GF-D8 (cell line): ENCODE measurements around the gene FAM76B.

Experiments used
- DNase-seq: peaks from one replicate; lab custom pipeline; 2025; lab: John Stamatoyannopoulos, UW

FAM76B gene

DNA sequence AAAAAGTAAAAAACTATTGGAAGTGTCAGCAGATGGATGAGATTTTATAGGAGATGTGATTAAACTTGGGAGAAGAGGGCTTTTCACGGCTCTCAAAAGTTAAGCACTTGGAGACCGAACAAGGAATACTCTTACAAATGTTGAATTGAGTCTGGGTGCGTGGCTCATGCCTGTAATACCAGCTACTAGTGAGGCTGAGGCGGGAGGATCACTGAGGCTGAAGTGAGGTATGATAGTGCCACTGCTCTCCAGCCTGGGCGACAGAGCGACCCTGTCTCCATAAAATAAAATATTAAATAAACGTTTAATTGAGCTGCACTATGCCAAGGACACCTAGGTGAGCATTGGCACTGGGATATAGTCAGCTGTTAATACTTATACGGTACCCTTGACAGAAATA lies 2.6 kb upstream of the FAM76B start:
- DNase-seq = no peak

DNA sequence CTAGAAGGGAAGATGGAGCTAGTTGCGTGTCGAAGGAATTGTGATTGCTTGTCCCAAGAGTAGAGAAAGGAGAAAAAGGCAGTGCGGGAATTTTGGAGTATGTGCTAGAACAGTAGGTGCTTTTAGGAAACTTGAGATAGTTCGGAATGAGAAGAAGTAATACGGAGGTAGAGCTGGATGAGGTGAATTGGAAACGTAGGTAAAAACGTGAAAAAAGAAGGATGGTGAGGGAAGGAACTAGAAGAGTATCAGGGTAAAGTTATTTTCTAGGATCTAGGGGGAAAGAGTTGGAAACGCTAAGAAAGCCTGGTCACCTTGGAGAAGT lies 2.1 kb upstream of the FAM76B start:
- DNase-seq = no peak

DNA sequence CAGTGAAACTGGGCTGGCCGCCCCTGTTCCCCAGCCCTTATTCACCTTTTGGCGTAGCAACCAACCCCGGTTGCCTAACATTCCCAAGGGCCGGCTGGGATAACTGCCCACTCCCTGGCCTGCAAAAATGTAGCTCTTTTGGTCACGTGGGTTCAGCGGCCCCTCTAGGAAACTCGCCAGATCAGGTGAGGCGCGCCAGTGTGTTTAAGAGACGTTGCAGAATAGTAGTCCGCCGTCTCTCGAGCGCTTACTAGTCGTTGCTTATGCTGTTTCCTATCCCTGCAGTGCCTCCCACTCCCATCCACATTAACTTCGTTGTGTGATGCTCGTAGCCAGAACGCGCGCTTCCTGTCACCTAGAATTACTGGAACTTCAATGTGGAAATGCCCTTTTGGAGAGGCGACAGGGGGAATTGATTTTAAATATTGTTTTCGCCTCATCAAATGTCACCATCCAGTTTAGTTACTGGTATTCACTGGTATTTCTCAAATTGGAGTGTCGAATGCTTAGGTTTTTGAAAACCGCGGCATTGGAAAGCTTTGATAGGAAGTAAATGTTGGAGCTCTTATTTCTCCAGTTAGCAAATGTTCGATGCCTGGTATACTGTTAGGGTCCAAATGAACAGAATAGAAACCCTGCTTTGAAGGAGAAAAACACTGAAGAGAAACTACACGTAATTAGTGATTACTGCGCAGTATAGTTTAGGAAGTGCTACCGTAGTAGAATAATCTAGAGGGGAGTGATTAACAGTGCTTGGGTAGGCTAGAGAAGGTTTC lies 1.5 kb upstream of the FAM76B start:
- DNase-seq = peak; percentile 29

DNA sequence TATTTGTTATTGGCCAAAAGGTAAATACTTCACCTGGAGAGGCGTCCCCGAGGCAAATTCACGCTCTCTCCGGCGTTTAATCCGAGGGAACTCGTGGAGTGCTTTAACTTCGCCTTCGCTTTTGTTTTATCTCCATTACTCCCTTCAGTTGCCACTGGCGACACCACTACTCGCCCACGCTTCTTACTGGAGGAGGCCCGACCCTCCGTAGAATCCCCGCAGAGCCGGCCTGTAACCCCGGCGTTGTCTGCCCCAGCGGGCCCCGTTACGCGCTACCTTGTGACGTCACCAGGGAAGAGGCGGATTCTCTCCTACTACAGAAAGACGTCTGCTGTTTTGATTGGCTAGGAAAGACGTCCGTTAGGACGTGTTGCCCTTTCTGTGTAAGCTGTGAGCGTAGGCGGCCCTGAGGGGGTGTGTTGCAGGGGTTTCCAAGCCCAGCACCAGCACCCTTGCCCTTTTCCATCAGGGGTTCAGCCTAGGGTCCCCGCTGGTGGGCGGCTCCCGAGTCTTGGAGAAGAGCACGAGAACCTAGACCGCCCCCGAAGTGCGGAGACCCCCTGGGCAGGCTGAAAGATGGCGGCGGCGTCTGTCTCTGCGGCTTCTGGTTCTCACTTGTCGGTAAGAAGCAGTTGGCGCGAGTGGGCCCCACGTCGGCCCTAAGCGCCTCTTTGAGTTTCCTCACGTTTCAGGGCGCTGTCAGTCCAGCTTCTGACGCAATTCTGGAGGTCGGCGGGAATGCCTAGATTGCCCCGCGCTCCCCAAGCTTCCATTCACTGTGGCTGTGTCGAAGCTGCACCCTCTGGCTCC lies 746 bp upstream of the FAM76B start, which contains the start of gene CEP57:
TSS of gene CEP57 (plus strand) at position 376 of the 810 bp plus-strand sequence. CDS start at position 577, 201 bp downstream.
- peak; percentile 91 for DNase-seq

DNA sequence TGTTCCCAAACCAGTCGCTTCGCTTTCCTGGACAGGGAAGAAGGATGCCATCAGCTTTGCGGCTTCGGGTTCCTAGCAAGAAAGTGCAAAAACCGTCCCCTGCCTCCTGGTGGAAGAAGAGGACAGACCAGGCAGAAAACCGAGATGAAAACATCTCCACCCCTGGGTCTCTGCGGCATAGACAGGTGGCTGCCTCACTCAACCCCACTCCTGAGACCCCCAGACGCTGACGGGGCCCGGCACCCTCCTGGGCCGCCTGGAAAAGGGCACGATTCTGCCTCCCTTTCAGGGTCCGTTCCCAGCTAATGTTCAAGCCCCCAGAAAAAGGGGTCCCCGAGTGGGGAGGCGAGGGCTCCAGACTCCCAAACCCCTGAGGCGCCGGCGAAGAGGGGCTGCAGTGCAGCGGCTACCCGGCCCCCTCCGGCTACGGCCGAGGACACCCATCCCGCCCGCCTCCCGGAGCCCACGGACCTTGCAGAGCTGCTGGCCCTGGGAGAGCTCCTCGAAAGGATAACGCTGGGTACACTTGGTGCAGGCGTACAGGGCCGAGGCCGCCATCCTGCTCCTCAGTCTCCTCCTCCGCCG lies 569 bp downstream of the FAM76B start:
- DNase-seq = no peak

DNA sequence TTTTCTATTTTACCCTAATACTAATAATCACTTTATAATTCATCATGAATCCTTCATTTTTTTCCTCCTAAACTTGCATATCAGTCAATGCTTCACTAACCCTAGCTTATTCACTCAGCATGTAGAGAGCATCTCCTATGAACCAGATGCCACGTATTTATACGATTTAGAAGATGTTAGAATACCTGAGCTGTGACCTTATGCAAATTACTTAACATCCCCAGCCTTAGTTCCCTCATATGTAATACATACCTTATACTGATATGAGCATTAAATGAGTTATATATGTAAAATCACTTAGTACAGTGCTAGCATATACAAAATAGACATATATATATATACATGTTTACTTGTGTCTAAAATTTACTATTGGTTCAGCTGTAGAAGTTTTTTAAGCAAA lies 9.0 kb downstream of the FAM76B start:
- no peak for DNase-seq

DNA sequence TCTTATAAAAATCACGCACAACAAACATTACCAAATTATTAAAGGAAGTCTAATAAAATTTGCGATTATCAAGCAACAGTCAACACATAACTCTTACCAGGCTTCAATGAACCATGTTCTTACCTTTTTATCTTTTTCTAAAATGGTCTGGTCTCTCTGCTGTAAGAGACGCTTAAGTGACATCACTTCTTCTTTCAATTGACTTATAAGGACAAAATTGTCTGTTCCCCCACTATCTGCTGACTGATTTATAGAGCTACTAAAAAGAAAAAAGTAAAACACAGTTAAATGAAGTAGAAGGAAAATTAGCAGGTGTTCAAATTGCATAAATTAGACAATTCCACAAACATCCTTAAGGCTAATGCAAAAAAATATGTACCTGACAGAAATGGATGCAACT lies 10.9 kb downstream of the FAM76B start:
- DNase-seq = no peak

DNA sequence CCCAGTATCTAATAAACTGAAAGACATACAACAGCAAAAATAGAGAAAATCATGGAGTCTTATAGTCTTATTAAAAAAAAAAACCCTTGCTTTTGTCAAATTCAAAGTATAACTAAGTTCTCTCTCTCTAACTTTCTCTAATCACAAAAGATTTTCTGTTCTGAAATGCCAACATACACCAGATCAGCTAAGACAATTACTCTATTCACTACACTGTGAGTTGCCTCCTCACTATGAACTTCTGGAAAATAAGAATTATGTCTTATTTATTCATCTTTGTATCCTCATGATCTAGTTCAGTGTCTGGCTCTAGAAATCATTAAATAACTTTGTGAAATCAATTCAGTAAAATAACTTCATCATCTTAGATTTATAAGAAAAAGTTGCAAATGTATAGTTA lies 12.7 kb downstream of the FAM76B start:
- no peak for DNase-seq

DNA sequence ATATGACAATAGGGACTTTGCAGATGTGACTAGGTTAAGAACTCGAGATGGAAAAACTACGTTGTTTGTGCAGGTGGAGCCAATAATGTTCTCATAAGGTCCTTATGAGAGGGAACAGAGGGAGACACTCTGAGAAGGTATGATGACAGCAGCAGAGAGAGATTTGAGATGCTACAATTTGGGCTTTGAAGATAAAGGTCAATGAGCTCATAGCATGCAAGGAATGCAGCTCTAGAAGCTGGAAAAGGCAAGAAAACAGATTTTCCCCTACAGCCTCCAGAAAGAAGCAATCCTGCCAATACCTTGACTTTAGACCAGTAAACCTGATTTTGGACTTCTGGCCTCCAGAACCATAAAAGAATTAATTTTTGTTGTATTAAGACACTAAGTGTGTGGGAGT lies 21.1 kb downstream of the FAM76B start:
- no peak for DNase-seq

DNA sequence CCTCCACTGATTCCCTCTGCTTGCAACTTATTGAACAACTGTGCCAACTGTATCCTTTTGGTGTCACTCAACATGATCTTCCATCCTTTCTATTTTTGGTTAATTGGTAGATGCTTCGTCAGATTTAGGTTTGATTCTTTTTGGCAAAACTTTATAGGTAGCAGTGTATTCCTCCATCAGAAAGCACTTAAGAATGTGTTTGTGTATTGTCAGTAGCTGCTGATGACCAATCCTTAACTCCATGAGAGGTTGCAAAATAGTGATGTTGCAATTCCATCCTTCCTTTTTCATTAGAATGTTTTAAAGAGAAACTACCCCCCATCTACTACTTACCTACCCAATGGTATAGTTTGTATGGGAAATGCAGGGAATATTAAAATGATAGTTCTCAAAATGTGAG lies 22.1 kb downstream of the FAM76B start:
- DNase-seq = peak; percentile 22

DNA sequence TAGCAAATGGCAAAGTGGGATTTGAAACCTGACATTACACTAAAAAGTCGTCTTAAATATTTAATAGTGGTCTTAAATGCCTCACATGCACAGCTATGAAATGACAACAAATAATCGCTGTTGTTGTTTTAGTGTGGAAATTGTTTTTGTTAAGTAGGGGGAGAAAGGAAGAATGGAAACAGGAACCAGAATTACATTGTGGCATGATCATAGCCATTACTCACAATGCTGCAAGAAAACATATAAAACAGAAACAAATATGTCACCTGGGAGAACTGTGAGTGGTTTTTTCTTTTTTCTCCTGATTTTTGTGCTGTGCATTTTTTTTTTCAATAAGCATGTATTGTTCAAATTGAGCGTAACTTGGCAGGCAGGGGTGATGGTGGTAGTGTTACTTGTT lies 22.9 kb downstream of the FAM76B start:
- no peak for DNase-seq

DNA sequence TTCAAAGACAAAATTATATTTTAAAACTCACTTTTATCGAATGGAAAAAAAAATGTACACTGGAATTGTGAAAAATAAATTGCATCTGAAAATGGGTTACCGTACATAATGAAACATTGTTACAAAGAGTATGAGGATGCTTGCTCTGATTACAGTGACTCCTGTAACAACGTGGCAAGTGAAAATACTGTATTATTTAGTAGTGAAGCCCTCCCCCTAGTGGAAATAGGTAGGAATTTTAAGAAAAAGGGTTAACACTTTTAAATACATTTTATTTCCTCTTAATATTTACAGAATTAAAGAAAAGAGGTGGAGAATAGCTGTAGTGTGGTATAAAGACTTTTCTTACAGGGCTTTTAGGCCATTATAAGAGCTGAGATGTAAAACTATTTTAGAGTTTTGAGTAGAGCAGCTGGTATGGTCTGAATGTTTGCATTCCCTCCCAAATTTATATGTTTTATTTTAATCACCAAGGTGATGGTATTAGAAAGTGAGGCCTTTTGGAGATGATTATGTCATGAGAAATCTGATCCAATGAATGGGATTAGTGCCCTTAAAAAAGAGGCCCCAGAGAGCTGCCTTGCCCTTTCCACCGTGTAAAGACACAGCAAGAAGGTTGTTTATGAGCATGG lies 25.2 kb downstream of the FAM76B start:
- no peak for DNase-seq

DNA sequence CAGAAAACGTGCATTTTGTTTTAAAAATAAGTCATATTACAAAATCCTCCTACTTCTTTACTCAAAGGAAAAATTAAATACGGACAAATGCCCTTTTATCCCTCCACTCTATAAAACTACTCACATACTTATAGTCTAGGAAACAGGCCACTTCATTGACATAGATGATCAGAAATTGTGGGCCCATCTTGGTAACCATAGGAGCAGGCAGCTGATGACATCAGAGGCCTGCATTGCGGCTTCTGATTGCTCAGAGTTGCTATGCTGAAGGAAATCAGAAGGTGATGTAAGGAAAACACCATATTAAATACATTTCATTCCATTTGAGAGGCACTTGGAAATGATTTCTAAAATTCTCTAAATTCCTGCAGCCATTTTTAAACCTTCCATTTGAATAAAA lies 27.0 kb downstream of the FAM76B start:
- DNase-seq = no peak

DNA sequence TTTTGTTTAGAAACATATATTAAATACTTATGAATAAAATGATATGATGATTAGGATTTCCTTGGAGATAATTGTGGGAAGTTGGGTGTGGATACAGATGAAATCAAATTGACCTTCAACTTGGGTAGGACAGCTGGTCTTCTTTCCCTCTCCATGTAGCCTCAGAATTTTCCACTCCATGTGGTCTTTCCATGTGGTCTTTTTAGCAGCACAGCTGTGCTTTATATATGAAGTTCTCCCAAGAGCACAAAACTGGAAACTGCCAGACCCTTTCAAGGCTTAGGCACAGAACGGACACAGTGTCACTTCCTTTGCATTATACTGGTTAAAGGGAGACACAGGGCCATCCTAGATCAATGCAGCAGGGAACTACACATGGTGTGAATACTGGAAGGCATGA lies 28.6 kb downstream of the FAM76B start:
- no peak for DNase-seq

DNA sequence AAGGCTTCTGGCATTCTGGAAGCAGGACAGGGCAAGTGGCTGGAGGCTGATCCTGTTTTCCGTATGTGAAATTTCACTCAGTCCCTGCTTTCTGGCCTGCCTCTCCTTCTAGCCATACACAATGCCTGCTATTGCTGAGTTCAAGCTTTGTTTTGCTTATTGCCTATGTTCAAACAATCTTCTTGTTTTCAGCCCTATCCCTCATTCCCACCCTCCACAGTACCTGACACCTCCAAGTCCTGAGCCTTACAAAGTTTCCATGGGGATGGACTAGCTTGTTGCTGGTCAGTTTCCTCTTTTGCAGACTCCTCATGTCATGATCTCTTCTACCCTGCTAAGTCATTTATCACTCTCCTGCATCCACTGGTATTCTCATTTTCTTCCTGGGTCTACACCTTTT lies 38.1 kb downstream of the FAM76B start:
- no peak for DNase-seq

DNA sequence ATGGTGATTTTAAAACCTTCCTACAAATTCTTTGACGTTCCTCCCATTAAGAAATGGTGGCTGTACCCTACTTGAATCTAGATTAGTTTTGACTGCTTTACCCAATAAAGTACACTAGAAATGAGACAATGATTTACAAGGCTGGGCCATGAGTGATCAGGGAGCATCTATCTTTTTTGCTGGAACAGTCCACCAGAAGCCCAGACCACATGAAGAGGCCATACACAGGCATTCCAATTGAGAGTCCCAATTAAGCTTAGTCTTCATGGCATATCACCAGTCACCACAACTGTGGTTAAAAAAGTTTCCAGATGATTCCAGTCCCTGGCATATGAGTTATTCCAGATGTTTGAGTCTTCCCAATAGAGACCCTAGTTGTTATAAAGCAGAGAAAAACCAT lies 39.5 kb downstream of the FAM76B start:
- DNase-seq = no peak

DNA sequence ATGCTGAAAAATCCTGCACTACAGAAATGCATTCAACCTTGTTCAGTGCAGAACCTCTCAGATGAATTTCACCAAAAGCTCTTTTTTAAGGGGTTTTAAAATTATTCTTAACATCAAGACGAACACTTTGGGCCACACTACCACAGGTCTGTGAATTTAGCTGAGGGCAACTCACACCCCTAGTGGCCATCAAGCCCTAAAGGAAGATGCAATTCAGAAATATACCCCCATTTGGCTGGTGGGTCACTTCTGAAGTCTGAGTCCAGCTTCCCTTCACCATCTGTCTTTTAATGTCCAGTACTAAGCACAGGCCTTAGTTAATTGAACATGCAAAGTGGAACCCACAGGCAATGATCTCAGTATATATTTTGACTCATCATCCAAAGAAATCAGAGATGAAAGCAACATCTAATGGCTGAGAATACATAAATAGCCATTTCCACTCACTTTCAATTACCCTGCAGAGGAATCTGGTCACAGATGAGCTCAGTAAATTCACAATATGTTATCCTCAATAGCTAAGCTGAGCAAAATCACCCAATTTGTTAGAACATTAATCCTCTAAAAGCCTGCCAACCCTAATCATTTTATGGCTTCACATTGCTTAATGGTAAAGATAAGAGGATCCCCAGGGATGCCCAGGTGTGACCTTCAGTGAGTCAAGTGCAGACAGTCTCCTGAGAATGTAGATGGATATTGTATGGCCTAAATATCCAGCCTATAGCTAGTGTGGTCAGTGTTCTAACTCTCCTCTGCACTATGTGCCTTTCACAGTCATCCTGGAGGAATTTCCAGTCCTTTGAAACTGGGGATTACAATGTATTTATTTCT lies 50.3 kb downstream of the FAM76B start:
- no peak for DNase-seq

DNA sequence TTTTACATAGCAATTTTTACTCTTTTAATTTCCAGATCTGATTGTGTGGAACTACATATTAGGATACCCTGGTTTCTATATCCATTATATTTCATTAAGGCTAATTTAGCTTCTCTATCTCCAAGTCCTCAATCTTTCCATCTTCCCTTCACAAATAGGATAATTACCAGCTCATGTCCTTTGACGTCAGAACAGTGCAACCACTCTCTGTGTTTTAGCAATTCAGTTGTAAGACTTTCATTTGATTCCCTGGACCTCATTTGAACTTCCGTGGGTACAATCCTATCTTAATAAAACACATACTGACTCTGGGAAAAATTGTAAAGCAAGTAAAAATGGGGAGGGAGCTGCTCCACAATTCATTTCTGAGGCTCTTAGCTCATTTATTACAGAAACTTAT lies 52.8 kb downstream of the FAM76B start:
- no peak for DNase-seq

DNA sequence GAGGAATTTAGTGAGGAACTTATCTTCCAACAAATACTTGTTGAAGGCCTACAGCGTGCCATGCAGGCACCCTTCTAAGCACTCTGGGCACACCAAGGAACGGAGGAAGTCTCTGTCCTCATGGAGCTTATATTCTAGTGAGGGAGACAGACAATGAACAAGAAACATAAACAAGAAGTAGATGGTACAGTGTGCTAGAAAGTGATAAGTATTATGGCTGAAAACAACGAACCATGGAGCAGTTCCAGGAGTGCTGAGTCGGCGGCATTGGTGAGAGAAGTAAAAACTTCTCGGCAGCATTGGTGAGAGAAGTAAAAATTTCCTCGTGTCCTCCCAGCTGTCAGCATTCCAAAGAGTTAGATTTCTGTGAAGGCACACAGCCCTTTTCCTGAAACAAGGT lies 53.2 kb downstream of the FAM76B start:
- no peak for DNase-seq

DNA sequence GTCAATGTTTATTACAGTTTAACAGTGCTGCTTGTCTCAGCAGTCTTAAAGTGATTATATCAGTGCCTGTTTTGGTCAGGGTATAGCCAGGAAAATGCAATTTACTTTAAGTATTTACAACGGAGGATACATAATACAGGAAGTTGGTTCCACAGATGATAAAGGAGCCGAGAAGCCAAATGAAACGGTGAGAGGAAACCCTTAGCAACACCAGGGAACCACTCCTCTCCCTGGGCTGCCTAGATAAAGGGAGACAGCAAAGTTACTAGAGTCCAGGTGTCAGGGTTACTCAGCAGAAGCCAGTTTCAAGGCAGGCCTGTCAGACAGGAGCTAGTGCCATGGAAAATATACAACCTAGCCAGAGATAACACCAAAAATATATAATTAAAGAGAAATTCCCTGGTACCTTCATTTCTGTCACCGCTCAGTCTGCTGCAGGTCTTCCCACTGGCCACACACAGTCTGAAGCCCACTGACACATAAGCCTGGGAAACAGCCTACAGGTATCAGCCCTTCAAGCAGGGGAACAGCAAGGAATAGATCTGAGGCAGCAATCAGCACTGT lies 55.5 kb downstream of the FAM76B start:
- no peak for DNase-seq

DNA sequence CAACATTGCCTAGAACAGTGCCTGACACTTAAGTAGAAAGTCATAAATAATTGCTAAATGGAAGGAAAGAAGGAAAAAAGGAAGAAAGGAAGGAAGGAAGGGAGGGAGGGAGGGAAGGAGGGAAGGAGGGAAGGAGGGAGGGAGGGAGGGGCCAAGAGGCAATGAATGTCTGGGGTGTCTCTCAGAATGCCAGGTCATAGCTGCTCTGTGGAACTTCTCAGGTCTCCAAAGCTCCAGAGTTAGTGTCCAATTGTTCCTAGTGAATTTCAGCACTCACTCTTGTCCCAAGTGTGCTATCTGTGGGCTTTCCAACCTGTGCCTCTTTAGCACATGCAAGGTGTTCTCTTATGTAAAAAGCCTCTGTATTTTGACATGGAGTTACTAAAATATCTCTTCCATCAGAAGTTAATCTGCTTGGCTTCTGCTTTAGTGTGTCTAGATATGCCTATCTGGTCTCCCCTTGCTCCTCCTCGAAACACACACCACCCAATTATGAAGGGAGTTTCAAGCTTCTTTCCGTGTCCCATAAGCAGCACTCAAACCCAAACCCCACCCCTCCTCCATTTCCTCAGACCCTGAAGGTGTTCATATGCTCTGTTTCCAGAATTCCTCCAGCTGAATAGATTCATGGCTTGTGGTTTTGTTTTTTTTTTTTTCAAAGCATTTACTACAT lies 56.5 kb downstream of the FAM76B start:
- no peak for DNase-seq
